ENCODE results near the gene NNAT.

GRCh38 chr20:37567331-37567665, 46.2 kb downstream of the NNAT start:
- TF ChIP-seq CTCF (IDR thresholded peaks at IDR 0.05) (no peak), POLR2A (IDR thresholded peaks at IDR 0.05) (no peak), POLR2AphosphoS5 (IDR thresholded peaks at IDR 0.05; ENCODE audit: insufficient read depth in 1 of 2, low read depth in 1 of 2) (no peak)
